K562 (cell line): Measurements from ENCODE around the gene FREM3. TPM values are rescaled to one million over a fixed set of nuclear protein-coding genes. Genes with fewer than 3 reads are reported as not detected.
"Not testable (repeated sequence)": the region's sequence is repeated elsewhere in the genome, so short reads cannot be mapped to it uniquely, and the experiment has no call there.

ENCODE experiments used
- ATAC-seq: fragments of 200-7000 bp; cut with Tn5 transposase; 3 replicates; pipeline ENCODE4 v1.9.1; 2020; ENCODE audit warnings: moderate library complexity
- BruUV-seq: library from RNA; stranded (reverse); fragments of 400-500 nt; replicated peaks from 2 replicates; lab custom pipeline; 2021; lab: Mats Ljungman, UMichigan
- CTCF ChIA-PET: fragments of 300-600 bp; formaldehyde crosslinking; extraction: SDS; loops from one replicate; lab custom pipeline; 2021; ENCODE audit warnings: low intra/inter-chr PET ratio; lab: Yijun Ruan, JAX
- POLR2A ChIA-PET: fragments of 300-600, 350-650 bp; sonication (Branson Sonifier 250); formaldehyde crosslinking; extraction: SDS; loops from one replicate; lab custom pipeline; 2021; ENCODE audit warnings: antibody characterized with exemption, inconsistent platforms; lab: Yijun Ruan, JAX
- DNase-seq, 4 experiments: peaks; one replicate each; pipeline versions ENCODE4 v3.0.0 to v3.0.0-alpha.2; 2011 to 2018; ENCODE audit warnings: low spot score in 3 of 4, mixed read lengths in 3 of 4; ENCODE audit errors: extremely low read depth in 1 of 4
- FAIRE-seq: peaks from 2 replicates; lab custom pipeline; 2011; peaks lifted over from hg19 to GRCh38; lab: Jason Lieb, UNC
- H2AFZ ChIP-seq: 2 replicates; pipeline ENCODE4 v1.6.0; 2011; ENCODE audit warnings: low read depth, low read length, control low read depth, inconsistent platforms
- H3K27ac ChIP-seq: fragments of 200-600 bp; 3 replicates; pipeline ENCODE4 v1.8.0; 2011; ENCODE audit warnings: low read depth, mild to moderate bottlenecking, control low read depth, inconsistent platforms, low read length, moderate library complexity, mixed read lengths; ENCODE audit errors: extremely low read depth
- H3K27me3 ChIP-seq, 2 experiments: fragments of 300-600 bp in 1 of 2; 2 replicates in 1 of 2; 3 replicates in 1 of 2; pipeline versions ENCODE4 v1.6.0 to v1.8.0; 2011; ENCODE audit warnings: inconsistent platforms in 2 of 2, low read length in 2 of 2, mild to moderate bottlenecking in 1 of 2, mixed read lengths in 1 of 2, moderate library complexity in 1 of 2; ENCODE audit not compliant: control insufficient read depth in 2 of 2, insufficient read depth in 2 of 2
- H3K36me3 ChIP-seq: fragments of 300-600 bp; 3 replicates; pipeline ENCODE4 v1.8.0; 2011; ENCODE audit warnings: mild to moderate bottlenecking, low read length, inconsistent platforms; ENCODE audit not compliant: control insufficient read depth, insufficient read depth
- H3K4me1 ChIP-seq, 2 experiments: fragments of 200-600 bp in 1 of 2; replicated peaks in 1 of 2; 2 replicates in 1 of 2; 3 replicates in 1 of 2; pipeline versions ENCODE4 v1.5.1 to v1.8.0; 2011; ENCODE audit warnings: inconsistent platforms in 2 of 2, low read length in 2 of 2, mild to moderate bottlenecking in 1 of 2, mixed read lengths in 1 of 2, moderate library complexity in 1 of 2; ENCODE audit not compliant: control insufficient read depth in 2 of 2, insufficient read depth in 2 of 2
- H3K4me2 ChIP-seq: 2 replicates; pipeline ENCODE4 v1.6.1; 2011; ENCODE audit warnings: low read length, control low read depth, inconsistent platforms, mixed read lengths; ENCODE audit not compliant: insufficient read depth
- H3K4me3 ChIP-seq: fragments of 200-600 bp; sonication (generic), shearing (Covaris generic); 2 replicates; pipeline ENCODE4 v1.5.1; 2016; ENCODE audit warnings: control low read depth, inconsistent platforms
- H3K79me2 ChIP-seq: fragments of 200-600 bp; 3 replicates; pipeline ENCODE4 v1.8.0; 2011; ENCODE audit warnings: low read length, inconsistent platforms; ENCODE audit not compliant: control insufficient read depth, insufficient read depth
- H3K9ac ChIP-seq, 2 experiments: 2 replicates each; pipeline versions ENCODE4 v1.6.0 to v1.6.1; 2011; ENCODE audit warnings: low read depth in 2 of 2, low read length in 2 of 2, control low read depth in 1 of 2, inconsistent platforms in 1 of 2, mild to moderate bottlenecking in 1 of 2, mixed read lengths in 1 of 2; ENCODE audit not compliant: insufficient read depth in 1 of 2
- H3K9me1 ChIP-seq: one replicate; pipeline ENCODE4 v1.6.0; 2011; ENCODE audit warnings: inconsistent platforms, mild to moderate bottlenecking, low read length, moderate library complexity; ENCODE audit not compliant: control insufficient read depth, insufficient read depth
- H3K9me3 ChIP-seq: replicated peaks from 2 replicates; pipeline ENCODE4 v1.5.1; 2011; ENCODE audit warnings: low read depth, low read length, inconsistent platforms; ENCODE audit not compliant: control insufficient read depth, insufficient read depth
- H4K20me1 ChIP-seq: replicated peaks from 2 replicates; pipeline ENCODE4 v1.6.1; 2011; ENCODE audit warnings: low read length, inconsistent platforms, mixed read lengths; ENCODE audit not compliant: control insufficient read depth, insufficient read depth
- CBX2 ChIP-seq: fragments of 200-600 bp; sonication (generic); IDR thresholded peaks from one replicate; pipeline ENCODE4 v1.6.1; 2012; ENCODE audit warnings: mild to moderate bottlenecking, low read length, inconsistent platforms; ENCODE audit not compliant: insufficient read depth, poor library complexity, severe bottlenecking
- CC2D1A ChIP-seq: fragments of 450-650 bp; IDR thresholded peaks from 2 replicates; pipeline ENCODE4 v1.6.1; 2017; ENCODE audit warnings: mild to moderate bottlenecking
- CHD4 ChIP-seq: fragments of 200-600 bp; sonication (generic); IDR thresholded peaks from 3 replicates; pipeline ENCODE4 v1.6.1; 2012; ENCODE audit warnings: low read depth, mild to moderate bottlenecking, mixed read lengths, low read length, inconsistent platforms; ENCODE audit not compliant: insufficient read depth, insufficient replicate concordance, poor library complexity, severe bottlenecking
- HNRNPLL ChIP-seq: fragments of 200-400 bp; formaldehyde crosslinking; IDR thresholded peaks from 2 replicates; pipeline ENCODE4 v1.6.1; 2017; ENCODE audit warnings: low read length, low read depth, mild to moderate bottlenecking; ENCODE audit not compliant: poor library complexity, severe bottlenecking
- KDM4B ChIP-seq, 2 experiments: fragments of 450-650 bp in 1 of 2; sonication (generic) in 1 of 2; IDR thresholded peaks; 2 replicates each; pipeline ENCODE4 v1.6.1; 2016 to 2017; ENCODE audit warnings: borderline replicate concordance in 2 of 2, antibody characterized with exemption in 1 of 2, low read depth in 1 of 2, mild to moderate bottlenecking in 1 of 2
- LEF1 ChIP-seq: fragments of 450-650 bp; IDR thresholded peaks from 2 replicates; pipeline ENCODE4 v1.6.1; 2016; ENCODE audit warnings: mild to moderate bottlenecking
- MIER1 ChIP-seq: fragments of 450-650 bp; IDR thresholded peaks from 2 replicates; pipeline ENCODE4 v1.6.1; 2016; ENCODE audit warnings: antibody characterized with exemption, mild to moderate bottlenecking, low read depth
- NBN ChIP-seq: fragments of 450-650 bp; IDR thresholded peaks from 2 replicates; pipeline ENCODE4 v1.6.1; 2016; ENCODE audit warnings: low read depth, mild to moderate bottlenecking
- ZC3H11A ChIP-seq: IDR thresholded peaks from 2 replicates; pipeline ENCODE4 v1.6.1; 2012; ENCODE audit warnings: low read depth, low read length, improper control_type of control experiment
- ZNF280B ChIP-seq: fragments of 250-450 bp; sonication (Bioruptor Pico); IDR thresholded peaks from 2 replicates; pipeline ENCODE4 v1.5.1; 2021; ENCODE audit warnings: mild to moderate bottlenecking
- ZNF3 ChIP-seq: fragments of 250-450 bp; sonication (Bioruptor Pico); IDR thresholded peaks from 2 replicates; pipeline ENCODE4 v1.5.0; 2021; ENCODE audit warnings: mild to moderate bottlenecking, moderate library complexity
- ZNF384 ChIP-seq: IDR thresholded peaks from 2 replicates; pipeline ENCODE4 v1.6.1; 2012; ENCODE audit warnings: low read depth, low read length, improper control_type of control experiment
- WGBS: fragments of 100-300 bp; shearing (Covaris generic); methylation state at CpG from one replicate; pipeline ENCODE4 v1.1.6; 2016; ENCODE audit warnings: low coverage, mixed read lengths; ENCODE audit not compliant: insufficient coverage; ENCODE audit errors: missing lambda C conversion rate; 5-methylcytosine and 5-hydroxymethylcytosine counted together
- in situ Hi-C: fragments of 300-500 bp; cut with MboI; formaldehyde crosslinking; loops from 4 replicates; pipeline ENCODE4 v1.15.0; 2018; ENCODE audit warnings: inconsistent platforms, mixed read lengths
- intact Hi-C: fragments of 100-400 bp; cut with micrococcal nuclease; formaldehyde crosslinking; loops from 2 replicates; pipeline ENCODE4 v1.14.2; 2022
- polyA plus RNA-seq, 8 experiments: library from polyadenylated mRNA; depleted of rRNA in 4 of 8; stranded (reverse) in 5 of 8; unstranded in 3 of 8; fragments of >200 nt; fragmentation: Nextera tagmentation in 2 of 8; fragmentation: Illumina TruSeq in 1 of 8; extraction: Ambion mirVana in 2 of 8; extraction: Trizol in 1 of 8; gene quantifications; 2 replicates each; pipeline versions ENCODE4 v1.2.1 to v1.2.3, GENCODE V29; 2011 to 2014; ENCODE audit warnings: inconsistent platforms in 1 of 8, missing spikeins in 1 of 8
- total RNA-seq, 7 experiments: library from RNA; depleted of rRNA in 6 of 7; stranded (reverse); fragments of >200 nt in 6 of 7; fragmentation: Illumina TruSeq in 2 of 7; extraction: Trizol in 2 of 7; gene quantifications; 2 replicates each; pipeline versions ENCODE4 v1.2.1 to v1.2.3, GENCODE V29; 2011 to 2021; ENCODE audit warnings: low replicate concordance in 1 of 7

The FREM3 gene
- total and polyA plus RNA-seq, 9 of the 15 experiments (the other 6 are each of a cell fraction or from before 2014, with no cell fraction given), result not detected

- Histone ChIP-seq H2AFZ (no peak overlapping the region), H4K20me1 (no peaks in the 10 kb centered on the region), H3K27ac (no peak overlapping the region), H3K27me3 (no peaks in the 10 kb centered on the region), H3K4me1 (no peaks in the 10 kb centered on the region), H3K9ac (no peak overlapping the region), H3K79me2 (no peaks in the 10 kb centered on the region), H3K4me2 (no peak overlapping the region), H3K36me3 (no peaks in the 10 kb centered on the region), H3K9me1 (no peaks in the 10 kb centered on the region), H3K9me3 (no peaks in the 10 kb centered on the region), H3K4me3 (no peak overlapping the region)
- TF ChIP-seq KDM4B (IDR thresholded peaks at IDR 0.05; ENCODE audit: borderline replicate concordance in 2 of 2, low read depth in 1 of 2) (no peak), LEF1 (no peak), CBX2 (no peak), ZNF280B (CRISPR knock-in tag) (no peak), MIER1 (no peak), HNRNPLL (no peak), ZNF3 (CRISPR knock-in tag) (no peak), ZNF384 (no peak), NBN (no peak), CC2D1A (no peak), CHD4 (no peak), ZC3H11A (no peak)
- intact Hi-C loops (no loop called here), in situ Hi-C loops (no loop called here)
- 9% methylated on average over 1 of the region's 1 CpG for WGBS
- FAIRE-seq (no peak), ATAC-seq (no peak), DNase-seq (no peak)
- ChIA-PET POLR2A (no interaction called here), CTCF (no interaction called here)
- BruUV-seq, result no TSS peak
Observed at GRCh38 chr4:143736861-143737260, 36.4 kb upstream of the FREM3 start.

- CTCF ChIA-PET, H2AFZ ChIP-seq, H3K9ac ChIP-seq, ATAC-seq, H3K4me2 ChIP-seq, BruUV-seq, intact Hi-C loops, H4K20me1 ChIP-seq, POLR2A ChIA-PET, H3K9me3 ChIP-seq, H3K9me1 ChIP-seq, H3K4me1 ChIP-seq, H3K4me3 ChIP-seq, H3K27ac ChIP-seq, H3K36me3 ChIP-seq, in situ Hi-C loops, H3K27me3 ChIP-seq, DNase-seq, FAIRE-seq, H3K79me2 ChIP-seq: not testable (repeated sequence)
- WGBS, result 2% methylated on average over 6 of the region's 6 CpGs
Observed at GRCh38 chr4:143736061-143736460, 35.6 kb upstream of the FREM3 start.
